GM06990 (cell line): ENCODE data around the gene IVL.

Source experiments
- DNase-seq: peaks from one replicate; pipeline ENCODE4 v3.0.0-alpha.2; 2011; ENCODE audit not compliant: insufficient read length; ENCODE audit errors: extremely low read depth
- H3K27me3 ChIP-seq: replicated peaks from 2 replicates; pipeline ENCODE4 v1.6.0; 2011; ENCODE audit warnings: low read length; ENCODE audit not compliant: control insufficient read depth, insufficient read depth
- H3K36me3 ChIP-seq: 2 replicates; pipeline ENCODE4 v1.5.1; 2011; ENCODE audit warnings: low read length; ENCODE audit not compliant: control insufficient read depth, insufficient read depth
- H3K4me3 ChIP-seq: replicated peaks from 2 replicates; pipeline ENCODE4 v1.5.1; 2011; ENCODE audit warnings: low read depth, mild to moderate bottlenecking, control low read depth, low read length
- TF ChIP-seq, protein P1 (sequence below): IDR thresholded peaks from 2 replicates; pipeline ENCODE4 v1.5.1; 2011; ENCODE audit warnings: low read length, control low read depth, mild to moderate bottlenecking, inconsistent platforms; ENCODE audit not compliant: insufficient read depth, poor library complexity, severe bottlenecking

The IVL gene

DNA sequence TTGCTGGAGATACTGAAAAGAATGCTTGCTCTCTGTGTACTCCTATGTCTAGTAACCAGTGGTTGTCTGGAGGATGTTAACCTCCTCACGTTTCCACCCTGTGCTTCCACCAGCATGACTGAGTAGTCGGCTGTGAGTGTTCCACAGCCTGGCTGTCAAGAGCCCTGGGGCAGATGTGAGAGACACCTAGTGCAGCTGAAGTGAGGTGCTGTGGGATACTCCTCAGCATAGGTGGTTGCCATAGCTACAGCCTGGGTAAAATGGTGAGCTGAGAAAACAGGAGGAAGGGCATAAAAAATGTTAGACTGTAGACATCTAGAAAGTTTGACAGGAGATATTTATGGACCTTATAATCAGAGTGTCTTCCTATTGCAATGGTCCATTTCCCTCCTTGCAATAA lies 15.8 kb downstream of the IVL start:
- Histone ChIP-seq H3K27me3 (no peaks in the 10 kb centered on the region), H3K4me3 (no peak overlapping the region), H3K36me3 (no peaks in the 10 kb centered on the region)
- TF ChIP-seq, protein P1, sequence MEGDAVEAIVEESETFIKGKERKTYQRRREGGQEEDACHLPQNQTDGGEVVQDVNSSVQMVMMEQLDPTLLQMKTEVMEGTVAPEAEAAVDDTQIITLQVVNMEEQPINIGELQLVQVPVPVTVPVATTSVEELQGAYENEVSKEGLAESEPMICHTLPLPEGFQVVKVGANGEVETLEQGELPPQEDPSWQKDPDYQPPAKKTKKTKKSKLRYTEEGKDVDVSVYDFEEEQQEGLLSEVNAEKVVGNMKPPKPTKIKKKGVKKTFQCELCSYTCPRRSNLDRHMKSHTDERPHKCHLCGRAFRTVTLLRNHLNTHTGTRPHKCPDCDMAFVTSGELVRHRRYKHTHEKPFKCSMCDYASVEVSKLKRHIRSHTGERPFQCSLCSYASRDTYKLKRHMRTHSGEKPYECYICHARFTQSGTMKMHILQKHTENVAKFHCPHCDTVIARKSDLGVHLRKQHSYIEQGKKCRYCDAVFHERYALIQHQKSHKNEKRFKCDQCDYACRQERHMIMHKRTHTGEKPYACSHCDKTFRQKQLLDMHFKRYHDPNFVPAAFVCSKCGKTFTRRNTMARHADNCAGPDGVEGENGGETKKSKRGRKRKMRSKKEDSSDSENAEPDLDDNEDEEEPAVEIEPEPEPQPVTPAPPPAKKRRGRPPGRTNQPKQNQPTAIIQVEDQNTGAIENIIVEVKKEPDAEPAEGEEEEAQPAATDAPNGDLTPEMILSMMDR: peak; percentile 8
- no peak for DNase-seq

DNA sequence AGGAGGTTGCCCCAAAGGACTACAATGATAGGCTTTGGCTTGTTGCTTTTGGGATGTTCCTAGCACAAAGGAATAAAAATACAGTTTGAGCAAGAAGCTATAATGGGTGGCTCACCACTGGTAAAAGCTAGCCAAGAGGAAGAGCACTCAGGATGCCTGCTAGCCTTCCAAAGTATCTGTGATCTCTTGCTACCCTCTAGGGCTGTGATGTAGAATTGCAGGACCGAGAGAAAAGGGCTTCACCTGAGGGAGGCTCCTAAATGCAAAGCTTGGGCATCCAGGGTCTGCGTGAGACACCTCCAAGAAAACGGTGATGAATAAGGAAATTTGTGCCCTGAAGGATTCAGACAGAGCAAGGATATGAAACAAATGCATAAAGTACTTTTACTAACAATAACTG lies 17.7 kb downstream of the IVL start:
- no peaks in the 10 kb centered on the region for H3K27me3 ChIP-seq
- DNase-seq: no peak
- TF ChIP-seq, protein P1: peak; percentile 78

DNA sequence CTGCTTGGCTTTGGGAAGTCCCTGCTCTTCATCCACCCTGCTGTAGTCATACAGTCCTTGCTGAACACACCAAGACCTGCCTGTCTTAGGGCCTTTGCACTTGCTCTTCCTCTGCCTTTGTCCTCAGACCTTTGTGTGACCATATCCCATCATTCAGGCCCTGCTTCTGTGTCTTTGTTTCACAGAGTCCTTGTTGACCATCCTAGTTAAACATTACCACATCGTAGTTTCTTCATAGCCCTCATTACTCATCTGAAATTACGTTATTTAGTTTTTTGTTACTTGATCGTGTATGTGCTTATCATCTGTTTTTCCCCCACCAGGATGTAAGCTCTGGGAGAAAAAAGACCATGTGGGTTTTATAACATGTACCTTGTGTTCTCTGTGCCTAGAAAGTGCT lies 20.3 kb downstream of the IVL start:
- no peak for DNase-seq
- TF ChIP-seq, protein P1: no peak
- Histone ChIP-seq H3K36me3 (no peaks in the 10 kb centered on the region), H3K27me3 (no peaks in the 10 kb centered on the region), H3K4me3 (no peak overlapping the region)

More for the DNA sequence above, 17.7 kb downstream of the IVL start:
- Histone ChIP-seq H3K4me3 (no peak overlapping the region), H3K36me3 (no peaks in the 10 kb centered on the region)

DNA sequence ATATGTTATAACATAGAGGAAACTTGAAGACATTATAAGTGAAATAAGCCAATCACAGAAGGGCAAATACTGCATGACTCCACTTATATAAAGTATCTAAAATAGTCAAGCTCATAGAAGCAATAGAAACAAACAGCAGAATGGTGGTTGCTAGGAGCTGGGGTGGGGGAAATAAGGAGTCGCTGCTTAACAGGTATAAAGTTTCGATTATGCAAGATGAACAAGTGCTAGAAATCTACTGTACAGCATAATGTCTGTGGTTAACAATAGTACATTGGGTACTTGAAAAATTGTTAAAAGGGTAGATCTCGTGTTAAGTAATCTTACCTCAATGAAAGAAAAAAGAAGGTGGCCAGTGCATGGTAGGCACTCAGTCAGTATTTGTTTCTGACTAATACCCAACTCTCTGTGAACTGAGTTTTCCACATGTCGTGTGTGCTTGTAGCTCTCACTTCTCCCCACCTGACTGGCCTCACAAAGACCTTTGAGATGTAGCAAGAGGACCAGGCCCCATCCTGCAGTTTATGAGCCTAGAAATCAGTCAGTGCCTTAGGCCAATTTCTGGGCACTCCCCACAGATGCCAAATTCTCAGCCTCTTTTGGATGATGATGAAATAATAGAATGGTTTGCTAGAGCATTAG lies 23.9 kb downstream of the IVL start:
- DNase-seq: no peak
- no peaks in the 10 kb centered on the region for H3K27me3 ChIP-seq
- TF ChIP-seq, protein P1: no peak
- no peaks in the 10 kb centered on the region for H3K36me3 ChIP-seq
- H3K4me3 ChIP-seq: no peak overlapping the region

DNA sequence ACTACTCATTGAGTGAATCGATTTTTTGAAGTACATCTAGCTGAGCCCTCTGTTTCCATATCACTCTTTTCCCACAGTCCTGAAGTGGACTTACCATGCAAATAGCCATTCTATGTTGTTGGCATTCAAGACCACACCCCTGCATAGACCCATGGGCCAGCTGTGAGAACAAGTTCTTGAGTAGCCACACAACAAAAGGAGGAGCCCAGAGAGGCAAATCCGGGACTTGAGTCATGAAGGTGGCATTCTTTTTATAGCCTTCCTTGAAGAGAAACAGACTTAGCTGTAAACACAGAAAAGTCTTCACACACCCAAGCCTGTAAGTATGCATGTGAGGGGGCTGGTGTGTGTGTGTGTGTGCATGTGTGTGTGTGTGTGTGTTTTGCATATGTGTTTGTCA lies 24.9 kb downstream of the IVL start:
- Histone ChIP-seq H3K4me3 (no peak overlapping the region), H3K36me3 (no peaks in the 10 kb centered on the region), H3K27me3 (no peaks in the 10 kb centered on the region)
- no peak for DNase-seq
- TF ChIP-seq, protein P1: no peak

DNA sequence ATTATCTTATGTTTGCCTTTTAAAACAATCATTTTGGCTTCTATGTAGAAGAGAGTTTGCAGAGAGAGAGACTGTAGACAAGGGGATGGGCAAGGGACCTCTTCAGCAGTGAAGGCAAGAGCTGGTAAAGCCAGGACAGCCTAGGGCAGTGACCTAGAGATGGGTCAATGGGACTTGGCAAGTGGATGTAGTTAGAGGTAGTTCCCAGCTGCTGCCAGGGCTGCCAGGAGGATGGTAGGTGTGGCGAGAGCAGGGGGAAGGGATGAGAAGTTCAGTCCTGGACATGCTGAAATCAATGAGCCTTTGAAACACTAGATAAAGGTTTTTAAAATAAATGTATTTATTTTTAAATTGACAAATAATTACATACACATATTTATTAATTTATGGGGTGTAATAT lies 32.3 kb downstream of the IVL start:
- DNase-seq: no peak
- TF ChIP-seq, protein P1: no peak
- no peak overlapping the region for H3K4me3 ChIP-seq

More for the DNA sequence above, 32.3 kb downstream of the IVL start:
- Histone ChIP-seq H3K36me3 (no peaks in the 10 kb centered on the region), H3K27me3 (no peaks in the 10 kb centered on the region; the same call in 1 of the 2 replicates)
